Measurements from ENCODE around the gene PRKG1. TPM values are rescaled to one million over a fixed set of nuclear protein-coding genes. Genes with fewer than 3 reads are reported as not detected.
"Not testable (repeated sequence)": the region's sequence is repeated elsewhere in the genome, so short reads cannot be mapped to it uniquely, and the experiment has no call there.

PRKG1 gene
- total RNA-seq, 1 donor from 2014 or later = 28.1 TPM

DNA sequence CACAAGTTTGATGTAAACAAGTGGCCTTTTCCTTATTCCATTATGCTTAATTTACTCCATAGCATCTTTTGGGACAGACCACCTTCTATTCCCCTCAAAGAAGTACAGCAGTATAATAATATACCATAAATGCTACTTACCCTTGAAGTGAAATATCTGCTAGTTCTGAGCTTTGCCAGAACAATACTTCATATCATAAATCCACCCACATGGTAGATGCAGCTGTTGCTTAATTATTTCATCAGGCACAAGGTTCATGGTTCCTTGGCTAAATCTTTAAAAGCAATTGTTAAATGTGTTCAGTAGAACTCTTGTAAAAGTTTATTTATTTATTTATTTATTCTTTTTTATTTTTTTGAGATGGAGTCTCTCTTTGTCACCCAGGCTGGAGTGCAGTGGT lies 592.2 kb downstream of the PRKG1 start:
- ATAC-seq (no peak), DNase-seq (ENCODE audit: missing footprints) (no peak)
- intact Hi-C loops (cut with DNase I) = no loop called here

DNA sequence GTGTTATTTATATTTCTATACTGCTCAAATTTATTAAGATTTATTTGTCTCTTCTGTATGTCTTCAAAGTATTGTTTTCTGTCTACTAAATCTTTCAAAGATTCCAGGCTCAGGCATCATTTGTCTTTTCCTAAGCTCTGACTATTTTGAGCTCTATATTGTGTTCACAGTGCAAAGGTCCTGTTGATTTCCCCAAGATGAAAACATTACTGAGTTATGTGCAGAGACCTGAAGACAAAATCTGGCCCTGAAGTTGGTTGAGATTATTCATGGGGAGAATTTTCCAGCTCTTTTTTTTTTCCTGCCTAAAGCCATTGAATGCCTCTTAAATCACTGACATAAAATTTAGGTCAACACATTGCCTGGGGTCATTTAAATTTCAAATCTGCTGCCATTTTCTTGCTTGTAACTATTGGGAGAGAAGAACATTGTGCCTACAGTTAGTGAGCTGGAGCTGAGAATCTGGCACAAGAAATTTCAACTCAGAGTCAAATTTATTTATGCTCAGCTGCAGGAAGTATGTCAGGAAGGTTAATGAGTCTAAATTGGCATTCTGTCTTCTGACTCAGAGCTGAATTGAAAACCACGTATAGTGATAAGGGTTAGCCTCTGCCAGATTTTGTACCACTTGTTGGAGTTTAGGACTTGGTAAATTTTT lies 593.5 kb downstream of the PRKG1 start:
- no peak for DNase-seq (ENCODE audit: missing footprints)
- intact Hi-C loops (cut with DNase I) = no loop called here
- no peak for ATAC-seq

DNA sequence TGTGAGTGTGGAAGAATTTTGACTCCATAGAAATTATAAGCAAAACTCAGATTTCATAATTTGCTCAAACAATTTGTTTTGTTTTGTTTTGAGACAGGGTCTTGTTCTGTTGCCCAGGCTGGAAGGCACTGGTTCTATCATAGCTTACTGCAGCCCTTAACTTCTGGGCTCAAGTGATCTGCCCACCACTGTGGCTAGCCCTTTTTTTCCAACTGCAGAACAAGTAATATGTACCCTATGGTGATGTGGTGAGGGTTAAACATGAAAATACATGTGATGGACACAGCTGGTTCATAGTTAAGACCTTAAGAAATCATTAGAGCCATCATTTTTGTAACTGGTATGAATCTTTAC lies 594.0 kb downstream of the PRKG1 start:
- intact Hi-C loops (cut with DNase I) = no loop called here
- no peak for DNase-seq (ENCODE audit: missing footprints)
- no peak for ATAC-seq

DNA sequence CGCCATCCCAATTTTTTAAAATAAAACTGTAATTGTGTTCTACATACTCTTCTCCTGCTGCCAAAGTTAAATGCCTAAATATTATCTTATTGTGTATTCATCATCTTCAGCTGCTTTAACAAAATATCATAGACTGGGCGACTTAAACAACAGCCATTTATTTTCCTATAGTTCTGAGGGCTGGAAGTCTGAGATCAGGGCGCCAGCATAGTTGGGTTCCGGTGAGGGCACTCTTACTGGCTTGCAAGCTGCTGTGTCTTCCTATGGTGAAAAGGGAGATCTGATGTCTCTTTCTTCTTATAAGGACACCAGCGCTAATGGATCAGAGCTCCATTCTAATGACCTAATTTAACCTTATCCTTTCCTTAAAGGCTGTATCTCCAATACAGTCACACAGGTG lies 594.8 kb downstream of the PRKG1 start:
- intact Hi-C loops (cut with DNase I) = no loop called here
- no peak for ATAC-seq
- DNase-seq (ENCODE audit: missing footprints) = no peak

DNA sequence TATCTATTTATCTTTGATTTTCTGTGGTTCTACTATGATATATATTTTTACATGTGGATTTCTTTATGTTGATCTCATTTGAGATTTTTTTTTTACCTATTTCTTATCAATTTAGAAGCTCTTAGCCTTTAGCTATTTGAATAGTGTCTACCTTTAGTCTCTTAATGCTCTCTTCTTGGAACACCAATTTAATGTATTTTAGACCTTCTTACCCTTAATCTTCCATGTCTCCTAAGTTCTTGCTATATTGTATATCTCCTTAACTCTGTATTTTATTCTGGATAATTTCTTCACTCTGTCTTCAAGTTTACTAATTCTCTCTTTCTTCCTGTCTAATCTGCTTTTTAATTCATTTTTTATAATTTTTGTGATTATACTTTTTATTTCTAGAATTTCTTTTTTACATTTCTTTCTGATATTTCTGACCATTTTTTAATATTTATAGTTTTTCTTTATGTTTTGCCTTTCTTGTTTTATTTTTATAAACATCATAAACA lies 597.8 kb downstream of the PRKG1 start:
- intact Hi-C loops (cut with DNase I) = no loop called here
- DNase-seq (ENCODE audit: missing footprints) = no peak
- ATAC-seq = no peak

DNA sequence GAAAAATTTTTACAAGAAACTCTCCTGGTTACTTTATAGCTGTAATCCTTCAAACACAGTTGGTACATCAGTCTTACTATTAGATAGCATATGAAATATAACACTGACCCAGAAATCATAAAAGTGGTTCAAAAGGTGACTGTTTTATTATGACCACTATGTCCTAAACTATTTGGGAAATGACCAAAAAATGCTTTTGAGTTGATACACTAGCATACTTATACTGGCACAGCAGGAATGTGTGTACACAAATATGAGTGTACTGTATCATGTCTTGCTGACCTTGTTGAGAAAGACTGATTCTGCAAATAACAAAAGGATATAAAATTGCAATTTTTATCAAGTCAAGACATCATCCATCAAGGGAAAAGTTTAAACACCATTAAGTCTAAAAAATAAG lies 600.8 kb downstream of the PRKG1 start:
- ATAC-seq (no peak), DNase-seq (ENCODE audit: missing footprints) (no peak)
- intact Hi-C loops (cut with DNase I) = no loop called here

DNA sequence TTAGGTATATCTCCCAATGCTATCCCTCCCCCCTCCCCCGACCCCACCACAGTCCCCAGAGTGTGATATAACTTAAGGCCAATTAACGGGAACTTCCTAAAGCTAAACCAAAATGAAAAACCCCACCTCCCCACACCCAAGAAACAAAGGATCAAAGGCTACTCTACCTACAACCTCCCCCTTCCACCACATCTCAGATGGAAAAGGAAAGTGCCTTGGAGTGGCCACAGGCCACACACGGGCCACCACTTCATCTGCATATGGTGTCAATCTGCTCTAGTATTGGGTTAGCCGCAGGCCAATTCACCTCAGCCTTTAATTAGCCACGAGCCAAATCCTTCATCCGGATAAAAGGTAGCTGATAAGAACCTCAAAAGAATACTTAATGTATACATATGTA lies 605.6 kb downstream of the PRKG1 start:
- ATAC-seq (no peak), DNase-seq (ENCODE audit: missing footprints) (no peak)
- intact Hi-C loops (cut with DNase I) = no loop called here

DNA sequence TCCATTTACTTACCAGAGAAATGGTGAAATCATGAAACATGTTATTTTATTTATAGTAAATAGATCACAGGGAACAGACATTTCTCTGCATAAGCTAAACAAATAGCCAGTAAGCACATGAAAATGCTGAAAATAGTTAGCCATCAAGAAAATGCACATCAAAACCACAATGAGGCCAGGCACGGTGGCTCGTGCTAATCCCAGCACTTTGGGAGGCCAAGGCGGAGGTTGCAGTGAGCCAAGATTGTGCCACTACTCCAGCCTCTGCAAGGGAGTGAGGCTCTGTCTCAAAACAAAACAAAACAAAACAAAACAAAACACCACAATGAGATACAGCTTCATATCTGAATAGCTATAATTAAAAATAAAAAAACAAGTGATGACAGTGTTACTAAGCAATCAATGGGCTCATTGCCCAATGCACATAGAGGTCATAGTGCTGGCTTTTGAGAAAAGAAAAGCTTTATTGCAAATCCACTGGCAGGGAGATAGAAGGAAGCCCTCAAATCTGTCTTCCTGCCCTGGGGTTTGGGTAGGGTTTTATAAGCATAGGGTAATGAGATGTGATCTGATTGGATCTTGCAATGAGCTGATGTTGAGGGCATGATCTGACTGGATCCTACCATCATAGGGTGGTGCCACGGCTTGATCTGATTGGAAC lies 608.9 kb downstream of the PRKG1 start:
- peak; percentile 76 for ATAC-seq
- intact Hi-C loops (cut with DNase I) = no loop called here
- no peak for DNase-seq (ENCODE audit: missing footprints)

DNA sequence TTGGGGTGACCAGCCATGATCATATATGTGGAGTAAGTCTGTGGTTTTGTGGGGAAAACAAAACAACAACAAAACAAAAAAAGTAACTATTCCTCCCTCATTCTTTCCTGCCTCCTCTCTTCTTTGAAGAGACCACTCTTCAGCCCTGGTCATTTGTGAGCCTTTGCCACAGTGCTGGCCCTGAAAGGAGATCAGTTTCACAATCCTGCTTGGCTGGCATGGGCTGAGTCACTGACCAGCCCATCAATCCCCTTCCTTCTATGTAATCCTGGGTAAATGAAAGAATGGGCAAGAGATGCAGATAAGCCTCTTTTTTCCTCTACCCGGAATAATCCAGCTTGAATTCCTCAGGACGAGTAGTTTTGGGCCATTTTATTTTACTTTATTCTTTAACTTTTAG lies 611.5 kb downstream of the PRKG1 start:
- ATAC-seq (no peak), DNase-seq (ENCODE audit: missing footprints) (no peak)
- intact Hi-C loops (cut with DNase I) = no loop called here

DNA sequence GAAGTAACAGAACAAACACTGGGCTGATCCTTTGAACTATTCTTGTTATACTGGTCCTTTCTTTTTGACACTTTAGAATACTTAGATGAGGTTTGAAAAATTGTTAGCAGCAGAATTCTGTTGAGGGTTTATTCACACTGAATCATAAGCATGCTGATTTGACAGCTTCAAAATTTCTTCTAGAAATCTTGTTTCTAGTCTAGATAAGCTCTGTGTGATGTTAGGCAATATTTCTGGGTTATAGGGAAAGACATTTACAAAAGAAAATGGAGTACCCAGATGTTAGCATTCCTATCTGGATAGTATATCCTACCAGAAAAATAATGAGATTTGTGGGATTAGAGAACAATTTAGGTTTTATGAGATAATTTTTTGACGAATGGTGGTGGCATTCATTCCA lies 613.0 kb downstream of the PRKG1 start:
- ATAC-seq (no peak), DNase-seq (ENCODE audit: missing footprints) (no peak)
- intact Hi-C loops (cut with DNase I) = no loop called here

DNA sequence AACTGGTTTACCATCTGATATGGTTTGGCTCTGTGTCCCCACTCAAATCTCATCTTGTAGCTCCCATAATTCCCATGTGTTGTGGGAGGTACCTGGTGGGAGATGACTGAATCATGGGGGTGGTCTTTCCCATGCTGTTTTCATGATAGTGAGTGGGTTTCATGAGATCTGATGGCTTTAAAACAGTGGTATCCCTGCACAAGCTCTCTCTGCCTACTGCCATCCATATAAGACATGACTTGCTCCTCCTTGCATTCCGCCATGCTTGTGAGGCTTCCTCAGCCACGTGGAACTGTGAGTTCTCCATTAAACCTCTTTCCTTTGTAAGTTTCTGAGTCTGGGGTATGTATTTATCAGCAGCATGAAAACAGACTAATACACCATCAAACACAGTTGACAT lies 614.5 kb downstream of the PRKG1 start:
- DNase-seq (ENCODE audit: missing footprints); intact Hi-C loops (cut with DNase I); ATAC-seq: not testable (repeated sequence)

DNA sequence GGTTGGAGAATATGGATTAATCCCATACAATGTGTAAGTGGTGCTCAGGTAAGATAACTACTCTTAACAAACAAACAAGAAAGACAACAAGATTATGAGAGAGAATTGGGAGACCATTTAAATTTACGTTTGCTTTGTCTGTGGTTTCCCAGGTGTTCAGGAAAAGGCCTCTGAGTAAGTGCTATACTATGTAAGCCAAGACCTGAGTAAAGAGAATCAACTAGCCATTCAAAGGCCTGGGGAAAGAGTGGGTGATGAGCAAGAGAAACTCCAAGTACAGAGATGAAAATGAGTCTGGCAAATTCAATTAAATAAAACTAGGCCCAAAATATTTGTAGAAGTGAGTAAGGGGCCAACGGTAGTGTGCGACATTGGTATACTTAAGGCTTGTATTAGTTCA lies 615.2 kb downstream of the PRKG1 start:
- intact Hi-C loops (cut with DNase I) = no loop called here
- ATAC-seq (no peak), DNase-seq (ENCODE audit: missing footprints) (no peak)

DNA sequence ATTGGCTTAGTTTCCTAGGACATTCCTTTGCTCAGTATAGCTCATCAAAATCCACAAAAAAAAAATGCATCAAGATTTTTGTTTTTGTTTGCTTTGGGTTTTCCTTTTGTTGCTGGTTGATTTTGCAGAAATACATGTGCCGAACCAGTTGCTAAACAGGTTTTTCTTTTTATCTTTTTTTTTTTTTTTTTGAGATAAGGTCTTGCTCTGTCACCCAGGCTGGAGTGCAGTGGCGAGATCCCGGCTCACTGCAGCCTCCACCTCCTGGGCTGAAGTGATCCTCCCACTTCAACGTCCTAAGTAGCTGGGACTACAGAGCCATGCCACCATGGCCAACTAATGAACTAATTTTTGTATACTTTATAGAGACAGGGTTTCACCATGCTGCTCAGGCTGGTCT lies 616.8 kb downstream of the PRKG1 start:
- DNase-seq (ENCODE audit: missing footprints) = no peak
- intact Hi-C loops (cut with DNase I) = loop anchor here (10.0 kb wide), 2 partner anchors 266 to 626 kb away; no protein-coding TSS in a partner anchor
- ATAC-seq = no peak

DNA sequence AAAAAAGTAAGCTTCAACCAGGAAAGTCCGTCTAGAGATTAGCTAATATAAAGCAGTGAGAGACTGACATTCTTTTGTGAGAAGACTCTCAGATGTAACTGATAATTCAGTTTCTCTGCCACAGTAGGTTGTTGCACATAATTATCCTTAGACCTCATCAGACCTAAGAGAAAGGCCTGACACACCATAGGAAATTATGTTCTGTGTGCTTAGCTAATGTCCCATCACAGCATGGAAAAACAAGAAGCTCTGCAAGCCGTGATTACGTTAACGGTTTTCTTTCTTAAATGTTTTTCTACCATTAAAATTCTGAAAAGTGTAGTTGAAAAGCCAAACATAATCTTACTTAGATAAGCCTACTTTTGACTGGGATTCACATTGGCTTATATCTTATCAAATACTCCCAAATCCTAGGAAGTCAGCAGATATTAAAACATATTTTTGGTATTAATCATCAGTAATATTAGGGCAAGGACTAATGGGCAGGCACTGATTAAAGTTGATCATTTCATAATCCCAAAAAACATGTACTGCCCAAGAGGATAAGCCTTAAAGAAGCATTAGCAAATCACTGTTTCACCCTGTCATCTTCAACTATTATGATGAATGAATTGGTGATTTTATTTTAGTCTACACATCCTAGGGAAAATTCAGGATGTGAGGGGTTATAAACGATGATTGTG lies 619.9 kb downstream of the PRKG1 start:
- no peak for DNase-seq (ENCODE audit: missing footprints)
- intact Hi-C loops (cut with DNase I) = loop anchor here (10.0 kb wide), 2 partner anchors 269 to 629 kb away; no protein-coding TSS in a partner anchor
- ATAC-seq = no peak

DNA sequence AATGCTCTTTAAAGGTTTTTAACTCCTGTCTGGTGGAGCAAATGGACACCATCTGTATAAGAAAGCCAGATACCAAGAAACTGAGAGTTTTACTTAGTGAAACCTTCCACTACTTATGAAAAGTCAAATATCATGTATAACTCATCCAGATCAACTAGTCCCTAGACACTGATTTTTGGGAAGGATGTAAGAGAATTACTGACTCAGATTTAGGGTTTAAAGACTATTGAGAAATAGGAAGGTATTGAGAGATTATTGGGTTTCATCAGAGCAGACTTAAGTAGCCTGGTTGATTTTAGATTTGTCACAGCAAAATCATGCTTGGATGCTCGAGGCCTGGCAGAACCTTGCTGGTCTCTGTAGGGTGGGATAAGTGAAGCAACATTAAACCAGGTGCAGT lies 622.0 kb downstream of the PRKG1 start:
- no peak for DNase-seq (ENCODE audit: missing footprints)
- intact Hi-C loops (cut with DNase I) = loop anchor here (10.0 kb wide), 2 partner anchors 271 to 631 kb away; no protein-coding TSS in a partner anchor
- no peak for ATAC-seq

DNA sequence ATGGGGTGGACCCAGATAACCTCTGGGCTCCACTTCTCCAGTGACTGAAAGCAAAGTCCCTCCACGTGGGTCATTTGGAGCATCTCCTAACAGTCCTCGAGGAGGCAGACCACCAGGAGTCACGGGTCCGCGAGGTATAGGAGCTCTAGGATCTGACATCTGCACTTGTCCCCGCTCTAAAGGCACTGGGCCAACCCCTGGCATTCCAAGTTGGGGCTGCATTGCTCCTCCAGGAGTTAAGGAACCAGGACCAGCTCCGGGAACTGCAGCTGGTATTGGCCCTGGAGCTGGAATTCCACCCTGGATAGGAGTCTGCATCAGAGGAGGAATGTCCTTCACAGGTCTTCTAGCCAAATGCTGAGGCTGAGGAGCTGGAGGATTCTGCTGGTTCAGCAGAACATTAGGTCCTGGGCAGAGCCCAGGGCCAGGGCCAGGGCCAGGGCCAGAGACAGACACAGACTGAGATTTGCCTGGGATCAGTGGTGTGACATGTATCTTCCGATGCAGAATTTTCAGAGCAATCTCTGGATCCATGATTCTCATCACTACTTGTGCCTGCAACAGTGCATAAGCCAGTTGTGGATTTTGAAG lies 624.3 kb downstream of the PRKG1 start:
- intact Hi-C loops (cut with DNase I) = loop anchor here (10.0 kb wide), 2 partner anchors 274 to 634 kb away; no protein-coding TSS in a partner anchor
- ATAC-seq (peak; percentile 27), DNase-seq (ENCODE audit: missing footprints) (peak; percentile 37)

DNA sequence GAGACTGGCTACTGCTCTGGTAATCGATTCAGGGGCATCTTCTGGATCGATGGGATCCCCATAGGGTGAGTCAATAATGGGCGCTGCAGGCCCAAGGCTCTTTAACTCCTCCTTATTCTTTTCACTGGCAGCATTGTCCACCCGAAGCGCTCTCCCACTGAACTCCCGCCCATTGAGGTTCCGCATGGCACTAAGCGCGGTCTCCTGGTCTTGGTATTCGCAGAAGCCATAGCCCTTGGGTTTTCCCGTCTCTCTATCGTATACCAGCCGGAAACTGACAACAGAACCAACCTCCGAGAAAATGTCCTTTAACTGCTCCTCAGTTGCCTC lies 624.8 kb downstream of the PRKG1 start:
- intact Hi-C loops (cut with DNase I) = loop anchor here (10.0 kb wide), 2 partner anchors 274 to 634 kb away; no protein-coding TSS in a partner anchor
- ATAC-seq (peak; percentile 33), DNase-seq (ENCODE audit: missing footprints) (no peak)

DNA sequence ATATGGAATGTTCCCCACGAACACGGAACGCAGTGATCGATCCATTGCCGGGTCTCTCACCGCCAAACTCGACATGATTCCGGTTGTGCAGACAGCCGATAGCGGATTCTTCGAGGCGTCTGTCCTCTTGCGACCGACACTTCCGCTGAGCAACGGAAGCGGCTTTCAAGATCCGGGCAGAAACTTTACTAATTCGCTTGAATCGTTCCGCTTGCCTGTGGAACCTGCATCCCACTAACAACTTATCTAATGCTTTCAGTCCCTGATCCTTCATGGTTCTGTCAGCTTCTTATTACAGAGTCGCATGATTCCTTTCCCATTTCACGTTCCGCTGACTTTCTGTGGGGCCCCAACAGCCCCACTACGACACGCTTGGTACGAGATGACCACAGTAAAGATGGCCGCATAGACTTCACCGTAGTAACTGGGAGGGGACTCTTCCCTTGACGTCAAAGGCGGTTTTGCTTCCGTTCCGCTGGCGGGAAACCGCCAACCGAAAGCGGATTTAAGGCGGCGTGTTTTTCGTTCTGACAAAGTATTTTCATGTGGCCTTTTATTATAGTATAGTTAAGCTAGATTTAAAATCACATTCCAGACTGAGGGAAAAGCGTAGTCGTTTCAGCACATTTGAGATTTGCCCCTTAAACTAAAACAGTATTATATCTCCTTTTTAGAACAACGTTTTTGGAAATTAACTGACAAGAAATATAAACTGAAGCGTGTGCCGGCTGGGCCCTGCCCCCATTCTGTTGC lies 625.4 kb downstream of the PRKG1 start, which contains the start of gene CSTF2T:
Gene CSTF2T (minus strand): TSS at position 121 of the 753 bp plus-strand sequence. CDS start 46 bp downstream, at position 75.
- ATAC-seq (peak; percentile 96), DNase-seq (ENCODE audit: missing footprints) (peak; percentile 87)
- intact Hi-C loops (cut with DNase I) = loop anchor here (10.0 kb wide), 2 partner anchors 275 to 635 kb away; no protein-coding TSS in a partner anchor
